Activated effector memory CD4-positive, alpha-beta T cell treated with anti-CD3 and anti-CD28 coated beads, Interleukin-2, amount 50 U/mL, for 16 hours (primary cell): ENCODE data around the gene DRAXIN.

Source experiments
- DNase-seq: peaks from one replicate; pipeline ENCODE4 v3.0.0-alpha.2; 2020

DRAXIN gene

GRCh38 chr1:11690397-11691301 lies 861 bp upstream of the DRAXIN start:
- DNase-seq, result no peak

GRCh38 chr1:11691928-11692711 lies 610 bp downstream of the DRAXIN start:
- DNase-seq, result no peak

GRCh38 chr1:11693024-11693590 lies 1.6 kb downstream of the DRAXIN start:
- DNase-seq, result peak; percentile 72

- DNase-seq, result no peak
Observed at GRCh38 chr1:11693917-11694316, 2.4 kb downstream of the DRAXIN start.

- no peak for DNase-seq
Observed at GRCh38 chr1:11695861-11696260, 4.4 kb downstream of the DRAXIN start.

- DNase-seq, result no peak
Observed at GRCh38 chr1:11697188-11697892, 5.8 kb downstream of the DRAXIN start.

- no peak for DNase-seq
Observed at GRCh38 chr1:11697893-11698210, 6.3 kb downstream of the DRAXIN start.

GRCh38 chr1:11700601-11701467 lies 9.3 kb downstream of the DRAXIN start:
- DNase-seq, result no peak

GRCh38 chr1:11701551-11701961 lies 10.0 kb downstream of the DRAXIN start:
- DNase-seq, result no peak

- no peak for DNase-seq
Observed at GRCh38 chr1:11701981-11702803, 10.7 kb downstream of the DRAXIN start.

GRCh38 chr1:11703357-11704193 lies 12.1 kb downstream of the DRAXIN start:
- no peak for DNase-seq

GRCh38 chr1:11704194-11704529 lies 12.7 kb downstream of the DRAXIN start:
- no peak for DNase-seq

- DNase-seq, result no peak
Observed at GRCh38 chr1:11704691-11705475, 13.4 kb downstream of the DRAXIN start.

GRCh38 chr1:11705596-11705995 lies 14.1 kb downstream of the DRAXIN start:
- no peak for DNase-seq

- DNase-seq, result no peak
Observed at GRCh38 chr1:11706292-11706691, 14.8 kb downstream of the DRAXIN start.

- no peak for DNase-seq
Observed at GRCh38 chr1:11707621-11708276, 16.2 kb downstream of the DRAXIN start.

GRCh38 chr1:11708554-11709350 lies 17.2 kb downstream of the DRAXIN start:
- no peak for DNase-seq

GRCh38 chr1:11711490-11711889 lies 20.0 kb downstream of the DRAXIN start:
- DNase-seq, result no peak
